Muscle layer of colon (tissue), 2 donors: Measurements from ENCODE around the gene MZB1.
"Not testable (repeated sequence)": the region's sequence is repeated elsewhere in the genome, so short reads cannot be mapped to it uniquely, and the experiment has no call there.

Experiments used
- H3K27ac ChIP-seq: one replicate; pipeline ENCODE4 v1.7.0; 2013; ENCODE audit warnings: low read depth, mild to moderate bottlenecking, low read length, moderate library complexity
- H3K27me3 ChIP-seq, 2 donors: one replicate each; pipeline ENCODE4 v1.7.0; 2013; ENCODE audit warnings: low read length in 2 of 2, mild to moderate bottlenecking in 2 of 2; ENCODE audit not compliant: insufficient read depth in 2 of 2, control insufficient read depth in 1 of 2
- H3K36me3 ChIP-seq: one replicate; pipeline ENCODE4 v1.7.0; 2013; ENCODE audit warnings: mild to moderate bottlenecking, low read length; ENCODE audit not compliant: insufficient read depth
- H3K4me1 ChIP-seq: one replicate; pipeline ENCODE4 v1.7.0; 2013; ENCODE audit warnings: mild to moderate bottlenecking, low read length; ENCODE audit not compliant: insufficient read depth
- H3K4me3 ChIP-seq, 2 donors: one replicate each; pipeline ENCODE4 v1.7.0; 2013; ENCODE audit warnings: low read length in 2 of 2, low read depth in 1 of 2, mild to moderate bottlenecking in 1 of 2, moderate library complexity in 1 of 2
- H3K9ac ChIP-seq: one replicate; pipeline ENCODE4 v1.7.0; 2013; ENCODE audit warnings: low read length
- H3K9me3 ChIP-seq: one replicate; pipeline ENCODE4 v1.7.0; 2013; ENCODE audit warnings: mild to moderate bottlenecking, low read length
- donor health status: abdominal sarcoma.
- donor health status: Adenocarcinoma of cecum.

Gene MZB1

GRCh38 chr5:139387611-139388197 is 2.0 kb downstream of the MZB1 start:
- no peaks in the 10 kb centered on the region for H3K4me1 ChIP-seq
- no peaks in the 10 kb centered on the region for H3K9me3 ChIP-seq
- no peaks in the 10 kb centered on the region for H3K36me3 ChIP-seq
- no peak overlapping the region for H3K27ac ChIP-seq
- no peak overlapping the region for H3K4me3 ChIP-seq
- peaks cover 0 to 15% of the 10 kb centered on the region in 2 donors for H3K27me3 ChIP-seq
- no peak overlapping the region for H3K9ac ChIP-seq

GRCh38 chr5:139386956-139387355 is 2.8 kb downstream of the MZB1 start:
- not testable (repeated sequence) for H3K27ac ChIP-seq, H3K36me3 ChIP-seq, H3K4me1 ChIP-seq, H3K4me3 ChIP-seq, H3K27me3 ChIP-seq, H3K9me3 ChIP-seq, H3K9ac ChIP-seq

GRCh38 chr5:139386050-139386438 is 3.7 kb downstream of the MZB1 start:
- Histone ChIP-seq H3K4me1 (no peaks in the 10 kb centered on the region), H3K27ac (no peak overlapping the region)

GRCh38 chr5:139385061-139386049 is 4.4 kb downstream of the MZB1 start:
- H3K4me3 ChIP-seq = peak overlapping the region in 1 of 2 donors; percentile 32
- H3K36me3 ChIP-seq = no peaks in the 10 kb centered on the region
- no peaks in the 10 kb centered on the region for H3K27me3 ChIP-seq
- no peaks in the 10 kb centered on the region for H3K4me1 ChIP-seq
- H3K27ac ChIP-seq = no peak overlapping the region
- no peak overlapping the region for H3K9ac ChIP-seq
- H3K9me3 ChIP-seq = no peaks in the 10 kb centered on the region

More at GRCh38 chr5:139386050-139386438, 3.7 kb downstream of the MZB1 start:
- H3K27me3 ChIP-seq = no peaks in the 10 kb centered on the region
- H3K9me3 ChIP-seq = no peaks in the 10 kb centered on the region
- no peak overlapping the region for H3K9ac ChIP-seq
- no peak overlapping the region for H3K4me3 ChIP-seq
- no peaks in the 10 kb centered on the region for H3K36me3 ChIP-seq

- Histone ChIP-seq H3K9me3 (no peaks in the 10 kb centered on the region), H3K4me3 (peak overlapping the region in 1 of 2 donors; percentile 32), H3K4me1 (no peaks in the 10 kb centered on the region), H3K27me3 (no peaks in the 10 kb centered on the region), H3K27ac (no peak overlapping the region), H3K9ac (no peak overlapping the region), H3K36me3 (no peaks in the 10 kb centered on the region)
Observed at GRCh38 chr5:139384591-139385051, 5.1 kb downstream of the MZB1 start.

- H3K4me1 ChIP-seq = no peaks in the 10 kb centered on the region
- H3K9ac ChIP-seq = no peak overlapping the region
Observed at GRCh38 chr5:139383993-139384590, 5.6 kb downstream of the MZB1 start.

GRCh38 chr5:139383275-139383992 is 6.3 kb downstream of the MZB1 start, which contains the start of gene SLC23A1:
SLC23A1 (minus strand) TSS chr5:139383297; CDS start chr5:139383253, 44 bp downstream.
- Histone ChIP-seq H3K4me1 (no peaks in the 10 kb centered on the region), H3K4me3 (no peak within 1 kb of the TSS), H3K9ac (no peak within 1 kb of the TSS), H3K9me3 (no peaks in the 10 kb centered on the region), H3K36me3 (no peaks in the 10 kb centered on the region), H3K27me3 (no peaks in the 10 kb centered on the region), H3K27ac (no peak within 1 kb of the TSS)

More at GRCh38 chr5:139383993-139384590, 5.6 kb downstream of the MZB1 start:
- H3K9me3 ChIP-seq = no peaks in the 10 kb centered on the region
- H3K36me3 ChIP-seq = no peaks in the 10 kb centered on the region
- no peak overlapping the region for H3K27ac ChIP-seq
- no peak overlapping the region for H3K4me3 ChIP-seq
- no peaks in the 10 kb centered on the region for H3K27me3 ChIP-seq

GRCh38 chr5:139382807-139383206 is 6.9 kb downstream of the MZB1 start:
- Histone ChIP-seq H3K27ac (no peak overlapping the region), H3K4me1 (no peaks in the 10 kb centered on the region), H3K9ac (no peak overlapping the region), H3K36me3 (no peaks in the 10 kb centered on the region), H3K4me3 (no peak overlapping the region), H3K9me3 (no peaks in the 10 kb centered on the region), H3K27me3 (no peaks in the 10 kb centered on the region)

- Histone ChIP-seq H3K4me3 (no peak overlapping the region), H3K4me1 (no peaks in the 10 kb centered on the region), H3K27ac (no peak overlapping the region), H3K36me3 (no peaks in the 10 kb centered on the region), H3K27me3 (no peaks in the 10 kb centered on the region), H3K9ac (no peak overlapping the region), H3K9me3 (no peaks in the 10 kb centered on the region)
Observed at GRCh38 chr5:139381837-139382761, 7.6 kb downstream of the MZB1 start.

GRCh38 chr5:139379626-139380449 is 9.9 kb downstream of the MZB1 start:
- Histone ChIP-seq H3K4me1 (no peaks in the 10 kb centered on the region), H3K9ac (no peak overlapping the region), H3K36me3 (no peaks in the 10 kb centered on the region), H3K4me3 (no peak overlapping the region), H3K27ac (no peak overlapping the region), H3K27me3 (no peaks in the 10 kb centered on the region), H3K9me3 (no peaks in the 10 kb centered on the region)
